WTC11 (cell line): ENCODE results near the gene CD80. TPM values are rescaled to one million over a fixed set of nuclear protein-coding genes. Genes with fewer than 3 reads are reported as not detected.

ENCODE experiments used
- ATAC-seq: fragments of 200-7000 bp; cut with Tn5 transposase; 2 replicates; pipeline ENCODE4 v1.10.0; 2021; ENCODE audit warnings: mild to moderate bottlenecking, moderate library complexity
- CTCF ChIA-PET: fragments of 300-600 bp; sonication (Branson Sonifier 250); formaldehyde crosslinking; loops from one replicate; lab custom pipeline; 2021; ENCODE audit warnings: antibody characterized with exemption; lab: Charles Lee
- POLR2A ChIA-PET: fragments of 350-600 bp; sonication (Branson Sonifier 250); formaldehyde crosslinking; loops from one replicate; lab custom pipeline; 2021; ENCODE audit warnings: antibody characterized with exemption; lab: Charles Lee
- DNase-seq: peaks from one replicate; pipeline ENCODE4 v3.0.0; 2021; ENCODE audit warnings: low spot score
- H3K27ac Mint-ChIP-seq: 2 replicates; pipeline ENCODE4 v1.8.0; 2021; ENCODE audit warnings: mixed read lengths
- H3K27me3 Mint-ChIP-seq: 2 replicates; pipeline ENCODE4 v1.8.0; 2021; ENCODE audit warnings: low read depth, mild to moderate bottlenecking, moderate library complexity, mixed read lengths
- H3K36me3 Mint-ChIP-seq: 2 replicates; pipeline ENCODE4 v1.8.0; 2021; ENCODE audit warnings: mixed read lengths
- H3K4me1 Mint-ChIP-seq: 2 replicates; pipeline ENCODE4 v1.8.0; 2022; ENCODE audit warnings: mixed read lengths
- H3K4me3 Mint-ChIP-seq: 2 replicates; pipeline ENCODE4 v1.8.0; 2021; ENCODE audit warnings: mild to moderate bottlenecking, moderate library complexity, mixed read lengths
- H3K9me3 Mint-ChIP-seq: 2 replicates; pipeline ENCODE4 v1.8.0; 2021; ENCODE audit warnings: mixed read lengths
- CBFB ChIP-seq: sonication (generic); formaldehyde crosslinking; IDR thresholded peaks from 2 replicates; pipeline ENCODE4 v1.8.1; 2022; ENCODE audit warnings: mild to moderate bottlenecking, low read depth, missing genetic modification reagents
- CTCF ChIP-seq: fragments of 200-600 bp; IDR thresholded peaks from 2 replicates; pipeline ENCODE4 v1.8.0; 2022; ENCODE audit warnings: antibody characterized with exemption
- E2F4 ChIP-seq: sonication (generic); formaldehyde crosslinking; IDR thresholded peaks from 2 replicates; pipeline ENCODE4 v1.8.1; 2022; ENCODE audit warnings: low read depth, mild to moderate bottlenecking, moderate library complexity, missing genetic modification reagents, borderline replicate concordance
- EMX1 ChIP-seq: fragments of 250-450 bp; sonication (Bioruptor Pico); IDR thresholded peaks from 2 replicates; pipeline ENCODE4 v1.8.0; 2021; ENCODE audit warnings: mild to moderate bottlenecking
- ERG ChIP-seq: fragments of 250-450 bp; sonication (Bioruptor Pico); IDR thresholded peaks from 2 replicates; pipeline ENCODE4 v1.8.0; 2021; ENCODE audit warnings: mild to moderate bottlenecking
- FOXP1 ChIP-seq: sonication (generic); formaldehyde crosslinking; IDR thresholded peaks from 2 replicates; pipeline ENCODE4 v1.8.0; 2022; ENCODE audit warnings: missing genetic modification reagents, mild to moderate bottlenecking, moderate library complexity, borderline replicate concordance
- FOXP4 ChIP-seq: sonication (generic); formaldehyde crosslinking; IDR thresholded peaks from 2 replicates; pipeline ENCODE4 v1.8.0; 2022; ENCODE audit warnings: mild to moderate bottlenecking, missing genetic modification reagents
- HMGA2 ChIP-seq: fragments of 250-450 bp; sonication (Bioruptor Pico); IDR thresholded peaks from 2 replicates; pipeline ENCODE4 v1.4.0; 2021; ENCODE audit warnings: mild to moderate bottlenecking, moderate library complexity
- MLX ChIP-seq: sonication (generic); formaldehyde crosslinking; IDR thresholded peaks from 2 replicates; pipeline ENCODE4 v1.8.1; 2023; ENCODE audit warnings: mild to moderate bottlenecking, missing genetic modification reagents, moderate library complexity
- SMAD3 ChIP-seq: sonication (generic); formaldehyde crosslinking; IDR thresholded peaks from 2 replicates; pipeline ENCODE4 v1.8.0; 2022; ENCODE audit warnings: missing genetic modification reagents, mild to moderate bottlenecking, borderline replicate concordance
- SOX15 ChIP-seq: fragments of 250-450 bp; sonication (Bioruptor Pico); IDR thresholded peaks from 2 replicates; pipeline ENCODE4 v1.9.0; 2021; ENCODE audit warnings: mild to moderate bottlenecking
- USF1 ChIP-seq: sonication (generic); formaldehyde crosslinking; IDR thresholded peaks from 2 replicates; pipeline ENCODE4 v1.8.0; 2022; ENCODE audit warnings: mild to moderate bottlenecking, missing genetic modification reagents
- ZBTB21 ChIP-seq: sonication (generic); formaldehyde crosslinking; IDR thresholded peaks from 2 replicates; pipeline ENCODE4 v1.8.1; 2023; ENCODE audit warnings: mild to moderate bottlenecking, missing genetic modification reagents, borderline replicate concordance
- ZNF121 ChIP-seq: sonication (generic); formaldehyde crosslinking; IDR thresholded peaks from 2 replicates; pipeline ENCODE4 v1.8.0; 2023; ENCODE audit warnings: missing genetic modification reagents
- ZNF281 ChIP-seq: sonication (generic); formaldehyde crosslinking; IDR thresholded peaks from 2 replicates; pipeline ENCODE4 v1.8.0; 2023; ENCODE audit warnings: mild to moderate bottlenecking, missing genetic modification reagents
- ZNF512 ChIP-seq: sonication (generic); formaldehyde crosslinking; IDR thresholded peaks from 2 replicates; pipeline ENCODE4 v1.8.1; 2022; ENCODE audit warnings: missing genetic modification reagents, borderline replicate concordance
- total RNA-seq: library from RNA; stranded (reverse); gene quantifications from 3 replicates; pipeline ENCODE4 v1.2.3, GENCODE V29; 2021

CD80 gene
- total RNA-seq, 1 experiment from 2014 or later: 0.24 TPM

- TF ChIP-seq ZNF281 (CRISPR knock-in tag): no peak
- no peak for TF ChIP-seq ERG (CRISPR knock-in tag)
- TF ChIP-seq ZNF512 (CRISPR knock-in tag): no peak
Observed at GRCh38 chr3:119527714-119528113, 31.7 kb downstream of the CD80 start (continued).

- peak overlapping the region; percentile 21; the same call in 1 of the 2 replicates for H3K27ac Mint-ChIP-seq
- no peaks in the 10 kb centered on the region for H3K27me3 Mint-ChIP-seq
- no peak overlapping the region for H3K4me3 Mint-ChIP-seq
- ATAC-seq: peak; percentile 64
- ChIA-PET CTCF (interaction anchor here (0.6 kb wide), 1 partner anchor 268 kb away, joined by 3 read pairs; no protein-coding TSS in a partner anchor), POLR2A (no interaction called here)
- DNase-seq: no peak
- peaks cover 10% of the 10 kb centered on the region for H3K9me3 Mint-ChIP-seq
- peaks cover 13% of the 10 kb centered on the region for H3K4me1 Mint-ChIP-seq
- H3K36me3 Mint-ChIP-seq: peaks cover 25% of the 10 kb centered on the region
- TF ChIP-seq USF1 (CRISPR knock-in tag) (no peak), HMGA2 (CRISPR knock-in tag) (no peak), ZNF121 (CRISPR knock-in tag) (no peak), CBFB (CRISPR knock-in tag) (no peak), MLX (CRISPR knock-in tag) (no peak), SMAD3 (CRISPR knock-in tag) (no peak), EMX1 (CRISPR knock-in tag) (no peak), E2F4 (CRISPR knock-in tag) (no peak), FOXP1 (no peak), ZNF512 (CRISPR knock-in tag) (no peak), FOXP4 (CRISPR knock-in tag) (no peak), SOX15 (CRISPR knock-in tag) (no peak), CTCF (no peak), ZBTB21 (CRISPR knock-in tag) (no peak)
- TF ChIP-seq, all 79 proteins: peak for 0
Observed at GRCh38 chr3:119524931-119525662, 34.3 kb downstream of the CD80 start.
